CD4-positive, alpha-beta T cell treated with Interleukin-6 at 100 ng/mL for 8 hours (primary cell): ENCODE results near the gene SLAIN2.
"Not testable (repeated sequence)": the region's sequence is repeated elsewhere in the genome, so short reads cannot be mapped to it uniquely, and the experiment has no call there.

Experiments used
- DNase-seq: peaks from one replicate; pipeline ENCODE4 v3.0.0-alpha.2; 2020; ENCODE audit warnings: mixed read lengths, low spot score

Gene SLAIN2

DNA sequence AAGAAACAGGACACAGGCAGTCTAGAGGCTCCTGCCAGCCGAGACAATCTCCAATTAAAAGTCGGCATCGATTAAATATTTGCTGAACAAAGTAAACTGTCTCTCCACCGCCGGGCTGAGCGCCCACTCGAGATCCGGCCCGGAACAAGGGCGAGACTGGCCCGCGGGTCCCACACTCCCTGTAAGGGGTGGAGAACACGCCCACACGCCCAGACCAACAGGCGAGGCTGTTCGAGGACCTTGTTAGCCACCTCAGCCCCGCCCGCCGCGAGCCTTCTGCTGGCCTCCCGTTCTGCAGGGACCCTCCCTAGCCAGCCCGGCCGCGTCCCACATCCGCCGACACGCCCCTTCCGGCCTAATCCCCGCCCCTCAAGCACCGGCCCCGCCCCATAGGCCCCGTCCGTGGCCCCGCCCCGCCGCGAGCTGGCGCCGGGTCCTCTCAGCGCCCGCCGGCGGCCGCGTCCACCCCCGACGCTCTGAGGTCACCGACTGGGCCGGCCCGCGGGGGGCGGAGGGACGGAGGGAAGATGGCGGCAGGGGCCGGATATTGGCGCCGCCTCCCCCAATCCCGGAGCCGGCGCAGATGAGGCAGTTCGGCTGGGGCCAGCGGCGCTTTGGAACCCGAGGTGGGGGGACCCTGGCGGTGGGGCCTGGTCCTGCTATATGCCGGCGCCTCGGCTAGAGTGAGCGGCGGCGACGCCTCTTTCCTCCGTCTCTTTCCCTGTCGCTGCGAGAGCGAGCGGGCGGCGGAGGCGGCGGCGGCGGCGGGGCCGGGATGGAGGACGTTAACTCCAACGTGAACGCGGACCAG, at the start of gene SLAIN2:
Gene SLAIN2, plus strand, starts transcription at position 565 of the 811 bp plus-strand sequence. Its CDS starts 211 bp downstream, at position 776.
- peak; percentile 95 for DNase-seq

DNA sequence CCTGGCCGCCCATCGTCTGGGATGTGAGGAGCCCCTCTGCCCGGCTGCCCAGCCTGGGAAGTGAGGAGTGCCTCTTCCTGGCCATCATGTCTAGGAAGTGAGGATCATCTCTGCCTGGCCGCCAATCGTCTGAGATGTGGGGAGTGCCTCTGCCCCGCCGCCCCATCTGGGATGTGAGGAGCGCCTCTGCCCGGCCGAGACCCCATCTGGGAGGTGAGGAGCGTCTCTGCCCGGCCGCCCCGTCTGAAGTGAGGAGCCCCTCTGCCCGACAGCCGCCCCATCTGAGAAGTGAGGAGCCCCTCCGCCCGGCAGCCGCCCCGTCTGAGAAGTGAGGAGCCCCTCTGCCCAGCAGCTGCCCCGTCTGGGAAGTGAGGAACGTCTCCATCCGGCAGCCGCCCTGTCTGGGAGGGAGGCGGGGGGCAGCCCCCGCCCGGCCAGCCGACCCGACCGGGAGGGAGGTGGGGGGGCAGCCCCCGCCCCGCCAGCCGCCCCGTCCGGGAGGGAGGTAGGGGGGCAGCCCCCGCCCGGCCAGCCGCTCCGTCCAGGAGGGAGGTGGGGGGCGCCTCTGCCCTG, 49.0 kb upstream of the SLAIN2 start:
- not testable (repeated sequence) for DNase-seq

GRCh38 chr4:48295116-48295515, 46.2 kb upstream of the SLAIN2 start:
- DNase-seq = no peak

DNA sequence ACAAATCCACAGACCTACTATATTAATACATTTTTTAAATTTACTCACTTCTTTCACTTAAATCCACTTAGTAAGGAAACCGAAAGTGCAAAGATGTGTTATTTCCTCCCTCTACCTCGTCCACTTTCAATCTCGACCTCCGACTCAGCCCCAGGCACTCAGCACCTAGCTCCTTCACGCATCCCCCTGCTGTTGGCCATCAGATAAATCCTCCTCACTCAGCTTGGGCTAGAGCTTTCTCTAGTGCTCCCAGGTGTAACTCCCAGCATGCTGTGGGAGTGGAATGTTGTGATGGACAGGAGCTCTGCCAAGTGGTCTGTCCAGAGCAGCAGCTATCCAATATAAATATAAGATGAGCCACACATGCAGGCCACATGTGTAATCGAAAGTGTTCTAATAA, 45.0 kb upstream of the SLAIN2 start:
- DNase-seq = no peak

DNA sequence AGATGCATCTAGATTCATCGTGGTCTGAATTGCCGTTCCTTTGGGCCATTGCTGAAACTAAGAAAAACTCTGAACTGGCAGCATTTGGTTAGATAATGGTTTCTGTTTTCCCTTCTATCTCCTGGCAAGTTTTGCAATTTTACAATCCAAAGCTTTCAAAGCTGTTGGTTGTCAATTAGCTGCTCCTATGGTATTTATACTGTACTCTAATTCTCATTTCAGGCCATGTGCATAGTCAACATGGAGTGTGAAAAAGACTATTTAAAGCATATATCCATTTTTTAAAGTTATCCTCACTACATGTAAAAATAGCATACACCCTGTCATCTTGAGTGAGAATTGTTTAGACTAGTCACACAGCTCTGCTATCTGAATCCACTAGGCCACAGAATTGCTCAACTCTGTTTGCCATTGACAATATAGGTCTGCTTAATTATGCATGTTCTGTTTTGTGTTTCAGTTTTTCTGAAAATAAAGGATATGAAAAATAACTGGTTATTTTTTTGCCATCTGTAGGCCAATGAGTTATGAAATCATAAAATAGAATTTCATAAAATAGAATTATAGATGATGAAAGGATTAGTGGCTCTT, 44.0 kb upstream of the SLAIN2 start:
- DNase-seq = no peak

GRCh38 chr4:48299560-48299959, 41.8 kb upstream of the SLAIN2 start:
- no peak for DNase-seq

DNA sequence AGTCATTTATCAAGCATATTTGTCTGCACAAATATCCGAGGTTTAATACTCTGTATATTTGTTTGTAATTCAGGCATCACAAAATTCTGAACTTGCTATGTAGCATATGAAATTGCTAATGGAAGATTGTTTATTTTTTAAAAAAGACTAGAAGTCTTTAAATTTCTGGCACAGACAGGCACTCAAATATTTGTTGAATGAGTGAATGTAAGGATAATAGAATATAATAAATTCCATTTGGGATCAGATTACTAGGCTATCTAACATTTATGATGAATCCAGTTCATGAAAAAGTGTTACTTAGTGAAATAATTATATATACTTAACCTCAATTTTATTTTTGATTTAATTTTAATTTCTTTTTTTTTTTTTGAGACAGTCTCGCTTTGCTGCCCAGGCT, 41.3 kb upstream of the SLAIN2 start:
- DNase-seq = no peak

DNA sequence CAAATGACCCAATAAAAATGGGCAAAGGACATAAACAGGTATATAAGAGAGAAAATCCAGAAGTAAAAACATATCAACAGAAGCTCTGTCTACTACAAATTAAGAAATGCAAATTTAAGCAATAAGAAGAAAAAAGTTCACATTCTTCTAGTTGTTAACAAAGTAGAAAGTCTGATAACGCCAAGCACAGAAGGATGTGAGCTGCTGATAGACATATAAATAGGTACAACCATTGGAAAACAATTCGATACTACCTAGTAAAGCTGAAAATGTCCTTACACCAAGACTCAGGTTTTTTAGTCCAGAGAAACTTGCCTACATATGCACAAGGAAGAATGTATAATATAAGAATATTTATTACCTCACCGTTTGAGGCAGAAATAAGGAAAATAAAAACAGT, 35.8 kb upstream of the SLAIN2 start:
- DNase-seq = no peak

DNA sequence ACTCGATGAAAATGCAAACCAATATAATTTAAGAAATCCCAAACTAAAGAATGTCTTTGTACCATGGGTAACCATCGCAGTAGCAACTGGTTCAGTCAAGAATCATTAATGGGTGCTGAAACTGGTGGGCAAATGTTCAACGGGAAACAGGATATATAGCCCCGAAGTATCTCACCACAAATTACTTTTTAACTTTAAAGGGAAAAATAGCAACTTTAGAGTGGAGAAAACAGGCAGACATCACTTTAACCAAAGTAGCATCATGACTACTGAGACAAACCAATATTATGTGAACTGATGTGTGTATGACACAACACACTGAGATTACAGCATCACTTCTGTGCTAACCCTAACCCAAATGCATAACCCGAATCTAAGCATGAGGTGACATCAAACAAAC, 33.8 kb upstream of the SLAIN2 start:
- no peak for DNase-seq

- no peak for DNase-seq
Observed at GRCh38 chr4:48308901-48309300, 32.4 kb upstream of the SLAIN2 start.

- no peak for DNase-seq
Observed at GRCh38 chr4:48311896-48312295, 29.4 kb upstream of the SLAIN2 start.

DNA sequence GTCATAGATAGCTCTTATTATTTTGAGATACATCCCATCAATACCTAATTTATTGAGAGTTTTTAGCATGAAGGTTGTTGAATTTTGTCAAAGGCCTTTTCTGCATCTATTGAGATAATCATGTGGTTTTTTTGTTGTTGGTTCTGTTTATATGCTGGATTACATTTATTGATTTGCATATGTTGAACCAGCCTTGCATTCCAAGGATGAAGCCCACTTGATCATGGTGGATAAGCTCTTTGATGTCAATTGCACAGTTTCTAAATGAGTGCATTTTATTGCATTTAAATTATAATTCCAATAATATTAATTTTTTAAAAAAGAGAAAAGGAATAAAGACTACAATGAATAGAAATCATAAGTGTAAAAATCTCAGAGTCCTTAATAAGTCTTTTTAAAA, 26.6 kb upstream of the SLAIN2 start:
- DNase-seq = not testable (repeated sequence)

DNA sequence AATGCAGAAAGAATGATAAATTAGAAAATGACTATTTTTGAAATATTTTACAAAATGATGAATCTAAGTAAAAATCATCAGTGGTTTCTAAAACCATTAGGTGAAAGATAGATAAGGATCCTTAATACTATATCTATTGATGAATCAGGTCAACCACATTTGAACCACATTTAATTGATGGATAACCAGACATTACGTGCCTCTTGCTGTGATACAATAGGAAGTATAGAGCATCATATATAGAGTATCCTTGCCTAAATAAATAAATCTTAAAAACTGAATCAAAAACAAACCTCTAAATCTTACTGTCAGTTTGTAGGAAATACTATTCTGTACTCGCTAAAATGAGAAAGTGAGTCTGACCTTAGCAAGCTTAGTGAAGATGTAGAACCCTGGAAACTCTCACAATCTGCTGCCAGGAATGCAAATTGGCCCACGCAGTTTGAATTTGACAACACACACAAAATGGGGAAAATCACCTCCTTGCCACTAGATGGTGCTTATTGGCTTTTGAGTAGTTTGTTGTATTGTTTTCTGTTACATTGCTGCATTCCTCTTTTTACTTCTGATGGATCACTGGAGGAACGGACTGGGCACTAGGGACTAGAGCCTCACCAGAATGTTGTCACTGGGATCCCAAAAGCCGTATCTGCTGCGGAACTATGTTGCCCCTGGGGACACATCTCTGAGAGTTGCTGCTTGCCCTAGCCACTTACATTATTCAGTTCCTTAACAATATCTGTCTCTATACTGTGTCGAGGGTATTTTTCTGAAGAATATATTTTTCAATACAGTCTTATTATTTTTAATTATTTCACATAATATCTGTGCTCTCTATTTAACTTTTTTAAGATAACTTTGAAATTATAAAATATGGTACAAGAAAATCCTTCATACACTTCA, 25.4 kb upstream of the SLAIN2 start:
- DNase-seq = peak; percentile 34

- DNase-seq = no peak
Observed at GRCh38 chr4:48321312-48321711, 20.0 kb upstream of the SLAIN2 start.

GRCh38 chr4:48322063-48322462, 19.3 kb upstream of the SLAIN2 start:
- no peak for DNase-seq

DNA sequence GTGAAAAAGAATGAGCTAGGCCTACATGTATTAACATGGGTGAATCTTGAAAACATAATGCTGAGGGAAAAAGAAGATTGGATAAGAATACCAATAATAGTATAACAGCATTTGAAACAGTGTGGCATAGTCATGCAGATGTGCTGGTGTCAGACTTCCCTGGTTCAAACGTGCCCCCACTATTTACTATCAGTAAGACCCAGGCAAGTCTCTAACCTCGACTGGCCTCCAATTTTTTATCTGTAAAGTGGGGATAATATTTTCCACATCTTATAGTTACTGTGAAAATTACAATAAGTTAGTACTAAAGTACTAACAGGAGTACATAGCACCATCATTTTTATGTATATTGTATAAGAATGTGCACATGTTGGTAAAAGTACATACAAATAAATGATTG, 17.0 kb upstream of the SLAIN2 start:
- DNase-seq = no peak

DNA sequence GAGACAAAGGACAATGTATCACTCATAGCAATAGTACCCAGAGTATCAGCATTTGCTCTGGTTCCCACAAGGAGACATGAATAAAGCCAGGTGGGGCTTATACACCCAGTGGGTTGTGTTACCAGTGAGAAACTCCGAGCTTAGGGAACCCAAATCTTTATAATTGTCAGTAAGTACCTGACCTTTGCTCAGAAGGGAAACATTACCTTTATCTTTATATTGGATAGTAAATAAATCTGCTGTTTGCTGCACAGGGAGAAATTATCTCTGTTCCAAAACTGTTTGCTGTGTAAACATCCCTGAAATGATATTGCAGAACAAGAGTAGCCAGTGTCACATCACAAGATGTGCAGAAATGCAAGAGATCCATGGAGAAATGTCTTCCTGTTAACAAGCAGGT, 12.1 kb upstream of the SLAIN2 start:
- no peak for DNase-seq

DNA sequence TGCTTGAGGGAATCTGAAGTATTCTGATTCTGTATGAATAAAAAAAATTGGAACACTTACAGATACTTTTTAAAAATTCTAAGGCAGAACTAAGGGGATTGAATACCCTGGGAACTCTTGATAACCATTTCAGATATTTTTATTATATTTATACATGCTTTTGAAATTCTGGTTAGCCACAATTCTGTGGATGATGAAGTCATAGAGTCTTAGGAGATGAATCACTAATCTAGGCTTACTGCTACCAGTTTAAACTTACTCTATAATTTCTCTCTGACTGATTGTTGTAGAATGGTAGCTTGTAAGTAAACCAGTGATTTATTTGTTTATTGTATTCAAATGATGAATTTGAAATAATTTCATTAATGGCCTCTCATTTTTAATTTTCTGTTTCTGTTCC, 11.4 kb upstream of the SLAIN2 start:
- no peak for DNase-seq

- no peak for DNase-seq
Observed at GRCh38 chr4:48331577-48332330, 9.6 kb upstream of the SLAIN2 start.

- DNase-seq = no peak
Observed at GRCh38 chr4:48332661-48333060, 8.7 kb upstream of the SLAIN2 start.

- DNase-seq = no peak
Observed at GRCh38 chr4:48333587-48333986, 7.7 kb upstream of the SLAIN2 start.

- DNase-seq = no peak
Observed at GRCh38 chr4:48334236-48334635, 7.1 kb upstream of the SLAIN2 start.
